ENCODE results near the gene DBF4B. TPM values are rescaled to one million over a fixed set of nuclear protein-coding genes. Genes with fewer than 3 reads are reported as not detected.

Gene DBF4B
- total and polyA plus RNA-seq, 2 of the 13 experiments (the other 11 are each of a cell fraction or from before 2014, with no cell fraction given), result 11.7 to 13.2 TPM

- TF ChIP-seq HOXA3 (CRISPR knock-in tag; IDR thresholded peaks at IDR 0.05), result peak; percentile 59; the same call in 1 of the 2 replicates
- no peak for TF ChIP-seq HBP1 (CRISPR knock-in tag; IDR thresholded peaks at IDR 0.05; ENCODE audit: low read depth)
- TF ChIP-seq CEBPZ (IDR thresholded peaks at IDR 0.05; ENCODE audit: low read length), result no peak
- TF ChIP-seq ZEB1 (IDR thresholded peaks at IDR 0.05; ENCODE audit: insufficient replicate concordance, low read depth), result no peak
- TF ChIP-seq RFX1 (IDR thresholded peaks at IDR 0.05), result no peak
- TF ChIP-seq IKZF4 (CRISPR knock-in tag; IDR thresholded peaks at IDR 0.05; ENCODE audit: borderline replicate concordance, low read depth, not compliant biosample characterization), result no peak
- no peak for TF ChIP-seq ZBTB7A (CRISPR knock-in tag; IDR thresholded peaks at IDR 0.05)
- TF ChIP-seq SNAPC4 (CRISPR knock-in tag; IDR thresholded peaks at IDR 0.05), result 0 out of 2 replicates have a peak, but pooled peaks have one; percentile 33
- no peak; the same call in 1 of the 2 replicates for TF ChIP-seq ZNF281 (CRISPR knock-in tag; IDR thresholded peaks at IDR 0.05; ENCODE audit: borderline replicate concordance)
- TF ChIP-seq KDM5A (IDR thresholded peaks at IDR 0.05; ENCODE audit: borderline replicate concordance, low read length), result no peak
- TF ChIP-seq KLF12 (CRISPR knock-in tag; IDR thresholded peaks at IDR 0.05; ENCODE audit: borderline replicate concordance), result no peak
- no peak for TF ChIP-seq ZNF792 (CRISPR knock-in tag; IDR thresholded peaks at IDR 0.05)
- no peak for TF ChIP-seq ZNF674 (CRISPR knock-in tag; IDR thresholded peaks at IDR 0.05; ENCODE audit: low read depth)
- no peak for TF ChIP-seq SRY (CRISPR knock-in tag; IDR thresholded peaks at IDR 0.05)
- no peak for TF ChIP-seq REXO4 (CRISPR knock-in tag; IDR thresholded peaks at IDR 0.05; ENCODE audit: borderline replicate concordance)
- TF ChIP-seq MZF1 (CRISPR knock-in tag; IDR thresholded peaks at IDR 0.05; ENCODE audit: borderline replicate concordance), result 0 out of 2 replicates have a peak, but pooled peaks have one; percentile 59
Measured at GRCh38 chr17:44779211-44780025, 71.0 kb downstream of the DBF4B start (continued).

All from HepG2 (cell line).